ENCODE data around the gene IDH3G. TPM values are rescaled to one million over a fixed set of nuclear protein-coding genes. Genes with fewer than 3 reads are reported as not detected.

IDH3G gene
- total RNA-seq, 1 experiment from 2014 or later = 82.4 TPM

- no peak for DNase-seq (ENCODE audit: extremely low read depth, low read depth)
These were observed 22.9 kb upstream of the IDH3G start for GRCh38 chrX:153816831-153817690.

- DNase-seq (ENCODE audit: extremely low read depth, low read depth) = no peak
These were observed 20.6 kb upstream of the IDH3G start for GRCh38 chrX:153814591-153815315.

GRCh38 chrX:153813161-153813560, 19.0 kb upstream of the IDH3G start:
- DNase-seq (ENCODE audit: extremely low read depth, low read depth) = no peak

- no peak for DNase-seq (ENCODE audit: extremely low read depth, low read depth)
These were observed 18.0 kb upstream of the IDH3G start for GRCh38 chrX:153812220-153812619.

DNA sequence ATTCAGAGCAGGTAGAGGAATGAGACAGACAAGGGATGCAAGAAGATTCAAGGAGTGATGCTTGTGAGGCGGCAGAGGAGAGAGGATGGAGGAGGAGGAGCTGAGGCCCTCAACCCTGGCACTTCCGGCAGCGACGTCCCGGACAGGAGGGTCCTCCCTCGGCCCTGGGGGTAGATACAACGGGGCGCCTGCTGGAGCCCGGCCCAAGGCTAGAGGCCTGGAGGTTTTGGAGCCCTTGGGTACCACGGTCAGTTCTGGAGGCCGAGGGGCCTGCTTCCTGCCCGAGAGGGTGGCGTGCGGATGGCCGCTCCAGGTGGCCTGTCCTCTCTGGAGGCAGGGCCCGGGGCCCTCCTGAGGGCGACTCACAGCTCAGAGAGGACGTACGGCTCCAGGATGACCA, 13.8 kb upstream of the IDH3G start:
- no peak for DNase-seq (ENCODE audit: extremely low read depth, low read depth)

- DNase-seq (ENCODE audit: extremely low read depth, low read depth) = no peak
These were observed 12.9 kb upstream of the IDH3G start for GRCh38 chrX:153806999-153807575.

DNA sequence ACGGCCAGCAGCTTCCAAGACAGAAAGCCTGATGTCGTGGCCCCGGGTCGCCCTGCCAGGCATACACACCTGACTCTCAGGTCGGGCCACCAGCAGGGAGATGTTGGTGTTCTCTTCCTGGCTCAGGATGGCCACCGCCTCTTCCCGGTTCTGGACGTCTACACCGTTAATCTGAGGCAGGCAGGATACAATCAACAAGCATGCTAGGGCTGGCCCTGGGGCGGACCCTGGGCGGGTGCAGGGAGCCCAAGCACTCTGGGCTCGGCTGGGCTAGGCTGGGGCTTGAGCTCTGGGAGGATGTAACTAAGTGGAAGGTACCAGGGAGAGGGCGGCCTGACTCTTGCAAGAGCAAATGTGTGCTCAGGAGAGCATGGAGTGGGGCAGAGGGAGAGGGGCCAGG, 11.3 kb upstream of the IDH3G start:
- DNase-seq (ENCODE audit: extremely low read depth, low read depth) = no peak

DNA sequence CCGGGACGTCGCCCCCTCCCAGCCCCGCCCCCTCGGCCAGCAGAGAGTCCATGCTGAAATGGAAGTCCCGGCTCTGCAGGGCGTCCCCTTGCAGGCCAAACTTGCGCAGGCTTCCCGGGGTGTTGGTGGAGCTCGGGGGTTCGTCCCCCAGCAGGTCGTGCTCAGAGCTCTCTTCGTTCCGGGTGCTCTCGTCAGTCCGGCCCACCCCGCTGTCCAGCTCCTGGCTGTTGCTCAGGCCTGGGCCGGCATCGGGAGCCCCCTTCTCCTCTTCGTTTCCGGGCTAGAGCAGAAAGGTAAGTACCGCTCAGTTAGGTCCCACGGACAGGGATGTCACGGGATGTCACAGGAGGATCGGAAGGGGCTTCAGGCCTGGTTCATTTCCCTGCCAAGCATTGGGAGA, 10.4 kb upstream of the IDH3G start:
- no peak for DNase-seq (ENCODE audit: extremely low read depth, low read depth)

DNA sequence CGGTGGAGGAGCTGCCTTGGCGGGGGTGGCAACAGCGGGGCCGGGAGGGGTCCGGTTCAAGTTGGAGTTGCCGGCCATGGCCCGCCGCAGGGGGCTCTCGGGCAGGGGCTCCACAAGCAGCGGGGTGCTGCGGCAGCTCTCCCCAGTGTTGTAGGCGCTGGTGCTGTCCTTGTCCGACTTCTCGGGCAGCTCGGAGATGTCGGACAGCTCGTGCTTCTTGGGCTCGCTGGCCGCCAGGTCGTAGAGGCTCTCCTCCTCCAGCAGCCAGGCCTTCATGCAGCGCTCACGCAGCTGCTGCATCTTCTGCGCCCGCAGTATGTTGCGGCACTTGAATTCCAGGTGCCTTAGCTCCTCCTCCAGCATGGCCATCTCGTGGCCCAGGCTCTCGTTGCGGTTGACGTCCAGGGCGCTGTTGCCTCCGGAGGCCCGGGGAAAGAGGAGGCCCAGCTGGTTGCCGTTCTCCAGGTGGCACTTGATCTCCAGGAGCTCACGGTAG, 10.0 kb upstream of the IDH3G start:
- no peak for DNase-seq (ENCODE audit: extremely low read depth, low read depth)

- DNase-seq (ENCODE audit: extremely low read depth, low read depth) = no peak
These were observed 9.3 kb upstream of the IDH3G start for GRCh38 chrX:153803211-153804099.

- no peak for DNase-seq (ENCODE audit: extremely low read depth, low read depth)
These were observed 8.4 kb upstream of the IDH3G start for GRCh38 chrX:153802513-153803045.

GRCh38 chrX:153801669-153802068, 7.5 kb upstream of the IDH3G start:
- DNase-seq (ENCODE audit: extremely low read depth, low read depth) = no peak

DNA sequence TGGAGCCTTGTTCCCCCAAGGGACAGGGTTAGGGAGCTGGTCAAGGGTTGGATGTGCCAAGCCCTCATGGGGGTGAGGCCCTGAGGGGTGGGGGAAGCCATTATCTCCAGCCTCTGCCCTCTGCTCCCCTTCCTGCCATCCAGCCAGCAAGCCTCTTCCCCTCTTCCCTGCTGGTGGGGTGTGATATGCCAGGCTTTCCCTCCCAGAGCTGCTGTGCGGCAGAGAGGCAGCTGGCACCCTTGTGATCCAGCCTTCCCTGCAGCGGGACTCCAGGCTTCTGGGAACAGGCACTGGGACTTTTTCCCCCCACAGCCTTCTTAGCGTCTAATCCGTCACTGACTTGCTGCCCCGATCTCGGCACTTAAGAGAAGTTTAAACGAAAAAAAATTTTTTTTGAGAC, 6.6 kb upstream of the IDH3G start:
- DNase-seq (ENCODE audit: extremely low read depth, low read depth) = no peak

- DNase-seq (ENCODE audit: extremely low read depth, low read depth) = no peak
These were observed 6.1 kb upstream of the IDH3G start for GRCh38 chrX:153800177-153800722.

GRCh38 chrX:153799326-153799725, 5.2 kb upstream of the IDH3G start:
- DNase-seq (ENCODE audit: extremely low read depth, low read depth) = no peak

DNA sequence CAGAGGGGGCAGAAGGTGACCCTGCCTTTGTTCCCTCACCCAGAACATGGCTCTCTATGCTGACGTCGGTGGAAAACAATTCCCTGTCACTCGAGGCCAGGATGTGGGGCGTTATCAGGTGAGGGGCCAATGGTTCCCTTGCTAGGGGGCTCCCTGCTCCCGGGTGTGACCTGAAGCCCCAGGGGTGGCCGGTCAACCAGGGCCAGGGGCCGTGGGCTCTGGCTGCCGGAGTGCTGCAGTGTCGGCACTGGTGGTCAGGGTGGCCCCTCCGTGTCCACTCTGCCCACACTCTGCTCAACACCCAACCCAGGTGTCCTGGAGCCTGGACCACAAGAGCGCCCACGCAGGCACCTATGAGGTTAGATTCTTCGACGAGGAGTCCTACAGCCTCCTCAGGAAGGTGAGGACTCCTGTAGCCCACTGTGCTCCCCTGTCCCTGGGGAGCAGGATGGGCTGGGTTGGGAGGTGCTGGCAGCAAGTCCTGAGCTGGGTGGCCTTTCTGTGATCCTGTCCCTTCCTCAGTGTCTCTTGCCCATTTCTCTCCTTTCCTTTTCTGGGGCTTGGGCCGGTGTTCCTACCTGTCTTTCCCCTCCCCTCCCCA, 3.3 kb upstream of the IDH3G start:
- no peak for DNase-seq (ENCODE audit: extremely low read depth, low read depth)

DNA sequence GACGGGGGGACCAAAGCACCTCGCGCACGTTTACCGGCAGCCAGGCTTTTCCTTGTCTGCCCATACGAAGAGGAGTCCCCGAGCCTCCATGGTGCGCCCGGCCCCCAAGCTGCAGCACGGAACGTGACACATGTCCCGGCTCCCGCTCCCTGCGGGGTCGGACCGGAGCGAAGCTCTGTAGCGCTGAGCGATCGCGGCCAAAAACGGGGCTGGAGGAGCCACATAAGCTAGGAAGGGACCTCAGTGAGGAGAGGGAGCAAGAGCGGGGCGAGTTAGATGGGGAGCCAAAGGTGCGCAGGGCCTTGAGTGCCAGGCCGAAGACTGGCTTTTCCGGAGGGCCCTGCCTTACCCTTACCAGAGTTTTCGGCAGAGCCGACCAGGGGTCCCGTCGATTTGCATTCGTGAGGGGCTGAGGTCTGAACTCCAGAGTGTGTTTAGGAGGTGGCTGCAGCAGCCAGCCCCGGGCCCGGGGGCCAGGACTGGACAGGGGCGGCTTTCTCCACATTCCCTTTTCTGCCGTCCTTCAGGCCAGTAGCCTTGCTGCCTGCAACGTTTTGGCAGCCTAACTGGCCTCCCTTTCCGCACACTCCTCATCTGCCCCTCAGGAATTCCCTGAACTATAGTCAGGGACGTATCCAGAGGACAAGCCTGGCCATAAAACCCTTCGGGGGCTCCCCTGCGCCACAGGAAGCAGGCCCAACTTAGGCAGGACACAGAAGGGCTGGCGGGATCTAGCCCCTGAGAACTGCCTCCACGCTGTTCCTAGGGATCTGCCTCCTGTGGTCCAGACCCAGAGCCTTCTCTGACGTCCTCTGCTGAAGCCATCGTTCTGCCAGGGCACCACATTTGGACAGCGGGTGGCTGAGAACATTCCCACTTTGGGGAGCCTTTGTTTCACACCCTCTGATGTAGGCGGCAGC, 982 bp upstream of the IDH3G start:
- no peak for DNase-seq (ENCODE audit: extremely low read depth, low read depth)

- no peak for DNase-seq (ENCODE audit: extremely low read depth, low read depth)
These were observed 884 bp downstream of the IDH3G start for GRCh38 chrX:153793291-153793690.
